Stimulated activated CD4-positive, alpha-beta T cell treated with anti-CD3 and anti-CD28 coated beads, Interleukin-15, amount 100 ng/mL, for 24 hours (primary cell): ENCODE measurements around the gene SYCP2.
"Not testable (repeated sequence)": the region's sequence is repeated elsewhere in the genome, so short reads cannot be mapped to it uniquely, and the experiment has no call there.

Experiments used
- DNase-seq: peaks from one replicate; pipeline ENCODE4 v3.0.0-alpha.2; 2020

The SYCP2 gene

GRCh38 chr20:59890035-59890434, 43.4 kb downstream of the SYCP2 start:
- not testable (repeated sequence) for DNase-seq

GRCh38 chr20:59888050-59888449, 45.4 kb downstream of the SYCP2 start:
- no peak for DNase-seq

GRCh38 chr20:59884494-59884893, 48.9 kb downstream of the SYCP2 start:
- DNase-seq, result no peak

GRCh38 chr20:59880198-59880597, 53.2 kb downstream of the SYCP2 start:
- DNase-seq, result no peak

- DNase-seq, result no peak
Measured at GRCh38 chr20:59873409-59873808, 60.0 kb downstream of the SYCP2 start.

- no peak for DNase-seq
Measured at GRCh38 chr20:59871096-59871495, 62.3 kb downstream of the SYCP2 start.

GRCh38 chr20:59866338-59866737, 67.1 kb downstream of the SYCP2 start:
- DNase-seq, result no peak

DNA sequence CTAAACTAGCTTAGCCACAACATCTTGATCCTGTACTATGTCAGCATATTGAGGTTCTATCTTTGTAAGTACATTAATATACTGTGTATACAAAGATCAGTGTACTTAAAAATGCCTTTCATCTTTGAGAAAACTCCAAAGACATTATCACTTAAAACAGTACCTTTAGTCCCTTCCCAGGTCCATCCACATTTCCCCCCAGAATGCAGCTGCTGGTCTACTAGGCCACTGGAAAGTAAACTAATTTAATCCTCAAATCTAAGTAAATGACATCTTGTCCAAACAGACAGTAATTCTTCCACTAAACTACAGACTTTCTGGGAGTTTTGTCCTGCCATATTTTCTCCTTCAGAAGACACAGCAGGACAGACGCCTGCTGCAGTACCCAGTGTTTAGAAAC, 68.7 kb downstream of the SYCP2 start:
- DNase-seq, result no peak

DNA sequence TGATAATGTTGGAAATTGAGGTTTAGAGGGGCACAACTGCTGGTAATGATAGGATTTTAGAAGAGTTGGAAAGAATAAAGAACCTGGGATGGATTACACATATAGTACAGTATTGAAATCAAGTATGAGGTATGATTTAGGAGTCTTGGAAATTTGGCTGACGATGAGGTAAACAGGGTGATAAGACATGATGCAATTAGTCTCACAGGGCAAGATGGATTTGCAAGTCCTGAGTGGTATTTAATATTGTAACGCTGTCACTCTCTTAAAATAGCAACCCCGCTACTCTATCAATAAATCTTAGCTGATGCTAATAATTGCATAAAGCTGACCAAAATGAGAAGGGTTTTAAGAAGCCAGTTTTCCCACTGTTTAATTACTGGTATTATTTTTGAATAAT, 70.4 kb downstream of the SYCP2 start:
- DNase-seq, result no peak

DNA sequence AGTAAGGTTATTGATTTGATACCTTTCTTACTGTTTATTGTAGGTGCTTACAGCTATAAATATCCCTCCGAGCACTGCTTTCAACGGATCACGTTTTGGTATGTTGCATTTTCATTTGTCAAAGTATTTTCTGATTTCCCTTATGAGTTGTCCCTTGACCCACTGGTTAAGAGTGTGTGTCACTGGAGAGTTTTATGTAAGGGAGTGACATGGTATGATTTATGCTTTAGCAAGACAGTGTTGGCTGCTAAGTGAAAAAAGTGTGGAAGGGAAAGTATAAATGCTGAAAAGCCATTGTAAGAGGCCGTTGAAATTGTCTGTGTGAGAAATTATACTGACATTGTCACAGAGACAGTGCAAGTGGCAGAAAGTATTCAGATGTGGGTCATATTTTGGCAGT, 72.0 kb downstream of the SYCP2 start:
- no peak for DNase-seq

DNA sequence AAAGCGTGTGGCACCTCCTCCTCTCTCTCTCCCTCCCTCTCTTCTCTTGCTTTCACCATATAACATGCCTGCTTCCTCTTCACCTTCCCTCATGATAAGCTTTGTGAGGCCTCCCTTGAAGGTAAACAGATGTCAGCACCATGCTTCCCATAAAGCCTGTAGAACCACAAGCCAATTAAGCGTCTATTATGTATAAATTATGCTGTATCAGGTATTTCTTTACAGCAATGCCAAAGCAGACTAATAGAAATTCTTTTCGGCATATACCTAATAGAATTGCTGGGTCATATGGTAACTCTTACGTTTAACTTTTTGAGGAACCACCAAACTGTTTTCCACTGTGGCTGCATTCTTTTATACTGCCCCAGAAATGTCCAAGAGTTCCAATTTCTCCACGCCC, 75.0 kb downstream of the SYCP2 start:
- DNase-seq, result no peak

- DNase-seq, result no peak
Measured at GRCh38 chr20:59857966-59858365, 75.5 kb downstream of the SYCP2 start.

DNA sequence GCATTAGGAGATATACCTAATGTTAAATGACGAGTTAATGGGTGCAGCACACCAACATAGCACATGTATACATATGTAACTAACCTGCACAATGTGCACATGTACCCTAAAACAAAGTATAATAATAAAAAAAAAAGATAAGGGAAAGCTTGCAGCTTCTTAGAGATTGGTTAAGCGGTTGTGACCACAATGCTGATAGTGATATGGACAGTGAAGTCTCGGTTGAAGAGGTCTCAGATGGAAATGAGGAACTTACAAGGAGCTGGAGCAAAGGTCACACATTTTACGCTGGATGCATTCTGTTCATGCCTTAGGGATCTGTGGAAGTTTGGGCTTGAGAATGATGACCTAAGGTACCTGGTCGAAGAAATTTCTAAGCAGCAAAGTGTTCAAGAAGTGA, 76.5 kb downstream of the SYCP2 start:
- not testable (repeated sequence) for DNase-seq

DNA sequence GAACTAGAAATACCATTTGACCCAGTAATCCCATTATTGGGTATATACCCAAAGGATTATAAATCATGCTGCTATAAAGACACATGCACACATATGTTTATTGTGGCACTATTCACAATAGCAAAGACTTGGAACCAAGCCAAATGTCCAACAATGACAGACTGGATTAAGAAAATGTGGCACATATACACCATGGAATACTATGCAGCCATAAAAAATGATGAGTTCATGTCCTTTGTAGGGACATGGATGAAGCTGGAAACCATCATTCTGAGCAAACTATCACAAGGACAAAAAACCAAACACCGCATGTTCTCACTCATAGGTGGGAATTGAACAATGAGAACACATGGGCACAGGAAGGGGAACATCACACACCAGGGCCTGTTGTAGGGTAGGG, 76.9 kb downstream of the SYCP2 start:
- DNase-seq, result not testable (repeated sequence)

DNA sequence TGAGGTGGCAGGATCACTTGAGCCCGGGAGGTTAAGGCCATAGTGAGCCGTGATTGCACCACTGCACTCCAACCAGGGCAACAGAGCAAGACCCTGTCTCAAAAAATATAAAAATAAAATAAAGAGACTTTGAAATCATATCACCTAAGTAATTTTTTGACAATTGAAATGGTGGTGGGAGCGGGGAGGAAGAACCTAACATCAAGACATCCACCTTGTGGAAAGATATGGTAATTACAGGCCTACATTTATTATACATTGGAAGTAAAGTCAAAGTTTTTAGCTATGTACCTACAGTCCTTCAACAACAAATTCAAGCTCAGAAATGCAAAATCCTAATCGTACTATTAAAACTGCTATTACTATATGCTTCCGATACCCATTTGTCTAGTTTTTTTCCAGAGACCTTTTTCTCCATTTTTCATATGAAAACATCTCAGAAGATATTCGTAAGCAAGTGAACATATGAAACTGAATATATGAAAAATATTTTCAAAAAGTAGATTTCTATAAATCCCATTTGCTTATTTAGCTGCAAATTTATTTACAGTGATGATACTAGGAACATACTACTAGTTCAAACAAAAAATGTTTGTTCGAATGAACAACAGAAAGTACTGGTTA, 83.3 kb downstream of the SYCP2 start:
- no peak for DNase-seq

DNA sequence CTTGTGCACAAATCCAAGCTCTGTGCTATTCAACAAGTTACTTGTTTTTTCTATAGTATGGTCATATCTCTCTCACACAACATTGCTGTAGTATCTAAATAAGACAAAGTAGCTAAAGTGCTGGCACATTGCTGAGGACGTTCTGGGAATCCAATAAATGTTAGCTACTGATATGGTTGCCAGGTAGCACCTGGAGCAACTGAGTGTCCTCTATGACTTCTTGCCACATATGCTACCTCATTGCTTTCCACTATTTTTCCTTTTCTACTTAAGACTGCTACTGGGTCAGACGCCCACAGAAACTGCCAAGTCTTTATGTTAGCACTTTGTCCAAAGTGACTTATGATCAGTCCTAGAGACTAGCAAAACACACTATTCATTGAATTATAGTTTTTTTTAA, 85.3 kb downstream of the SYCP2 start:
- DNase-seq, result no peak

DNA sequence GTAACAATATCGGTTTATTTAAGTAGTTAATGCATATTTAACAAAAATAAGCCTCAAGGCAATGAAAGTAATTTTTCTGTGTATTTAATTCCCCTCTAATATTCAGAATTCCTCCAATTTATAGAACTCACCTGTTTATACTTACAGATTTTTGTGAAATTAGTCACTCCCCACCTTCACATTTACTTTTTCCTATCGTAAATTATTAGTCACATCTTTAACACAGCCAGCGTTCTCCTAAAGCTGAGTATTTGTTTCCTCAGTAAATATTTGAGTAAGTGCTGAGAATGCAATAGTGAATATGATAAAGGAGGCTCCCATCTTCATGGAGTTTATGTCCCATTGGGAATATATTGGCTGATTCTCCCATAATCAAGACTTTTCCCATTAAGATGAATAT, 88.0 kb downstream of the SYCP2 start:
- no peak for DNase-seq

DNA sequence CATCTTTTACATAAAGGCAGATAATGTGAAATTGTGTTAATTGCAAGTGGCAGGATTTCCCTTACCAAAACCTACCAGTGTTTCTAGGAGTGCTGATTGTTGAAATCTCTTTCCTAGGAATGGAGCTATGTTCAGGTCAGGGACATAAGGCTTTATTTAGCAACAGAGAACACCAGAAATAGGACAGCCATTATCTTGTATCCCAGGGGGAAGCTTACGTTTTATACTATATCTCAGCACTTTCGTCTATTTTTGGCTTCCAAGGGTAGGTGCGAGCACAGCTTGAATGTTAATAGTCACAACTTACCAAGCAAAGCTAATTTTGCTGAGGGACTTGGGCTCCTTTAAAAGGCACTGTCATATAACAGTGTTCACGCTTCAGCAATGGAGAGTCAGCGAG, 94.0 kb downstream of the SYCP2 start:
- no peak for DNase-seq

DNA sequence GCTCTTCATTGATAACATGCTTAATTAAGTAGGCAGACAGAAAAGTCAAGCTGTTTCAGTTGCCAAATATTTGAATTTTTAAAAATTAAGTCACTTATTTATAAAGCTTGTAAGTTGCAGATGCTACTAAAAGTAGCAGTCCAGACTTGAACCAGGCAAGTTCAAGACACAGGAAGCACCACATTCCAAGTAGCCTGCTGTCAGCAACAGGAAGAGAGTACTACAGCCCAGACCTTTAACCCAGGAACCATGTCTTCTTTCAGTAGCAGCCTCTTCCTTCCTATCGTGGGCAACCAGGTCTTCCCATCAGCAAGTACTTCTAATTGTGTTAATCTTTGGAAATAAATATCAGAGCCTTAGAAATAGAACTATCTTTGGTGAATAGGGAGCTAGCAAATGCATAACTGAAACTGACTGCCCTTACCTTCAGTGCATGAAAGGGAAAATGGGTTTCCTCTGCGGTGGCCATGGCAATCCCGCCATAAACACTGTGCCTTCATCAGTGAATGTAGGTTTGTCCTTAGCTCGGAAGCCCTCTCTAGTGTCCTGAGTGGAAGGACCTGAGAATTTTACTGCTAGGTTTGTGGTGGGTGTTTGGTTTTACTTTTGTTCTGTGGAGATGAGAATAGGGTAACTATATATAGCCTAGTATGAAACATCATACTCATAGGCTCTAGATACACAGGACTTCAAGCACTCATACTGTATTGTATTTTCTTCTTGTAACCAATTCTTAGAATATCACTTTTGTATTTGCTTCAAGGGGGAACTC, 95.6 kb downstream of the SYCP2 start:
- DNase-seq, result no peak

DNA sequence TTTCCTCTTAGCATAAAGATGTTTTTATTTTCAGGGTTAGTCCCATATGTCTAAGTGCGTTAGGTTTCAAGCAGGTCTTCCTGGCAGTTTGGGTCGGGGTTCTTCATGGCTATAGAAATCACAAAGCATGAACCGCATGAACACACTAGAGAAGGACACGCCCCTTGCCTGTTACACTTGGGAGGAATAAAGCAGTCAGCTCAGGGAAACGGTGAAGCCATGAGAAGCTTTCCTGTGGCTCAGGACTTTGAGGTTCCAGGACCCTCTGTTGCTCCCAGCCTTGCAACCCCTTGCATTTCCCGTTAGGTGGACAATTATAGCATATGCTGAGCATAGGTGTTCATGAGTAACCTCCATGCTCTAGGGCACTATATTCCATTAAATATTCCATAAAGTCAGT, 96.7 kb downstream of the SYCP2 start:
- no peak for DNase-seq

DNA sequence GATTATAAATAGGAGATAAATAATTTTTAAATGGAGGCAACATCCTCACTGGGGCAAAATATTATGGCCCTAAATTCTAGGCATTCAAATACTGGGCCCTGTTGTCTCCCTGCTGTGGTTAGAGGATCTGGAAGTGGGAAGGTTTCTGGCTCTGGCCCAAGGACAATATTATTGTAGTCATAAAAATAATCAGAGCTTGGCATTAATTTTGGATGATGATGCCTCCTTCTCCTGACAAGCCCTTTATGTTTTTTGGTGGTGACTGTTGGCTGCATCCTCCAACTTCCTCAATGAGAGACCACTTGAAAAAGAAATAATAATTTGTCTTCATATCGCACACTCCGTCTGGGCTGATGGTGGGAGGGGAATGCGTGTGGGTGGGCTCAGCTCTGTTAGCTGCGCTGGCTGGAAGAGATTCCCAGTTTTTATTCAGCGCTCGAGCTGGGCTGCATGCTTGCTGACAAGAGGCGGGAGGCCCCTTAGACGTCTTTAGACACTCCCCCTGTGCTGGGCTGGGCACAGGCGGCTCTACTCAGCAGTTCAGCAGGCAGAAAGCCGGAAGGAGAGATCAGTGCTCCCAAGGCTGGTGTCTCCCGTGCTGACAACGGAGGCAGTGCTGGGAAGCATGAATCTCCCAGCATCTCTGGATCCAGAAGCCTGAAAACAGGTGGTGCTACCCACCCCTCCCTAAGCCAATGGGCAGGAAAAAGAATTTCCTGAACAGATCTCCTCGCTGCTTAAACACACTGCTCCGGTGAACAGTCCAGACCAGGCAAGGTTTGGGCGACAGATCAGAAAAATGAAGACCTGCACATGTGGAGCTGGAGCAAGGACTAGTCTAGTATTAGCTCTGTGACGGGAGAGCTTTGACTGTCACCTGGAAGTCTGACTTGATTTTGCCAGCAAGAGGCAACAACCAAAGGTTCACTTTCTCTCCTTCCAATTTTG, 97.7 kb downstream of the SYCP2 start:
- DNase-seq, result no peak

- no peak for DNase-seq
Measured at GRCh38 chr20:59835057-59835447, 98.4 kb downstream of the SYCP2 start.
